GM21717 (cell line): Measurements from ENCODE around the gene SLC49A3.
"Not testable (repeated sequence)": the region's sequence is repeated elsewhere in the genome, so short reads cannot be mapped to it uniquely, and the experiment has no call there.

Source experiments
- ATAC-seq: cut with Tn5 transposase; IDR thresholded peaks from one replicate; pipeline ENCODE4 v1.9.1; 2021; ENCODE audit warnings: mild to moderate bottlenecking, moderate library complexity; ENCODE audit not compliant: unreplicated experiment

SLC49A3 gene

GRCh38 chr4:655464-656151 is 33.3 kb downstream of the SLC49A3 start:
- no peak for ATAC-seq

GRCh38 chr4:654871-655463 is 34.0 kb downstream of the SLC49A3 start:
- ATAC-seq, result no peak

DNA sequence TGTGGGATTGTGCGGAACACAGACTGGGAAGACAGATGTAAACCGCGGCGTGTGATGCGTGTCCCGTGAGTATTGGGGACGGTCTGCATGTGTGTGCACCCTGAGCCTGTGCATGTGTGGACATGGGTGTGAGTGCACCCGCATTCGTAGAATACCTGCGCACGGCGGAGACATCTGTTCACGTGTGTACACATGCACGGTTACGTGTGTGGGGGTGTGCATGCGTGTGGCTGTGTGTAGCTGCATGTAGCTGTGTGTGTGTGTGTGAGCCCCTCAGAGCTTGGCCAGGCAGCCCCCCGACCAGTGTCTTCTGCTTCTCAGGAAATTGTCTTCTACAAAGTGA is 34.5 kb downstream of the SLC49A3 start:
- ATAC-seq, result no peak

DNA sequence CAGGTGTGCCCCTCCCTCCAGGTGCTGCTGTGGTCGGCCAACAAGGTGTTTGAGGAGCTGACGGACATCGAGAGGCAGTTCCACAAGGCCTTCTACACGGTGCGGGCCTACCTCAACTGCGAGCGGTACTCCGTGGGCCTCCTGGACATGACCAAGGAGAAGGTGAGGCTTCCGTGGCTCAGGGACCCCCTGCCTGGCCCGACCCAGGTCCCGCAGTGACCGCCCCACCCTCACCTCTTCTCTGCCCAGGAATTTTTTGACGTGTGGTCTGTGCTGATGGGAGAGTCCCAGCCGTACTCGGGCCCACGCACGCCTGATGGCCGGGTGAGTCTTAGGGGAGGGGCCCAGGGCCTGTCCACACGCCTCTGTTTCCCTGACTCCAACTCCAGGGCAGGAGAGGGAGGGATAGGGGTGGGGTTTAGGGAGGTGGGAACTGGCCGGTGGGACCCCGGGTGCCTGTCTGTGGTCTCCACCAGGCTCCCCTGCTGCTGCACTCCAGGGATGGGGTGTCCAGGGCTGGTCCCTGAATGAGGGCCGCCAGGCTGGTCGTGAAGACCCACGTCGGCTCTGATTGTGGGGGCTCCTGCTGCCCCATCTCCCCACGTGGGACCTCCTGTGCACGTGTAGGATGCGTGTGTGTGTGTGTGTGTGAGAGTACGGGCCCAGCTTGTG is 35.0 kb downstream of the SLC49A3 start:
- no peak for ATAC-seq

GRCh38 chr4:653080-653821 is 35.7 kb downstream of the SLC49A3 start:
- no peak for ATAC-seq

GRCh38 chr4:651884-652642 is 36.9 kb downstream of the SLC49A3 start:
- ATAC-seq, result no peak

DNA sequence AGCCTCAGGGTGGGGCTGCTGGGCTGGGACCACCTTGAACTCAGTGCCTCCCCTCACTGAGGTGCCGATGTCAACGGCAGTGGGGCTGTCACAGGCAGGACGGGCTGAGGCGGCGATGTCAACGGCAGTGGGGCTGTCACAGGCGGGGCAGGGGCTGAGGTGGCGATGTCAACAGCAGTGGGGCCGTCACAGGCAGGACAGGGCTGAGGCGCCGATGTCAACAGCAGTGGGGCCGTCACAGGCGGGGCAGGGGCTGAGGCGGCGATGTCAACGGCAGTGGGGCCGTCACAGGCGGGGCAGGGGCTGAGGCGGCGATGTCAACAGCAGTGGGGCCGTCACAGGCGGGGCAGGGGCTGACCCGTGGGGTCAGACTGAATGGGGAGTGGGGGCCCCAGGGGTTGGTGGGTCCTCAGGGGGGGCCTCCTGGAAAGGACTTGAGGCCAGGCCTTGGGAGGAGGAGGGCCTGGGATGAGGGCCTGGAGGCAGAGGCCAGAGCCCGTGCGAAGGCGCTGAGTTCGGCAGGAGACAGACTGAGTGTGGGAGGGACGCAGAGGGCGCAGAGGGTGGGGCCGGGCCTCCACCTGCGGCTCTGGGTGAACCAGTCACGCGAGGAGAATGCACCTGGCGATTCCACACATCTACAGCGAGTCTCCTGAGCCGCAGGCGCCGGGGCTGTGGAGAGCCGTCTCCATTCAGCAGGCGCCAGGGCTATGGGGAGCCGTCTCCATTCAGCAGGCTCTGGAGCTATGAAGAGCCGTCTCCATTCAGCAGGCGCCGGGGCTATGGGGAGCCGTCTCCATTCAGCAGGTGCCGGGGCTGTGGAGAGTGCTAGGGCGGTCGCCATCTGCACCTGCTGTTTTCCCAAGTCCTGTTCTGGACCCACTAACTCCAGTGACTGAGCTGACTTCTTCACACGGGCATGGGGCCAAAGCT is 37.7 kb downstream of the SLC49A3 start:
- ATAC-seq, result no peak

- no peak for ATAC-seq
Observed at GRCh38 chr4:650461-650860, 38.5 kb downstream of the SLC49A3 start.

DNA sequence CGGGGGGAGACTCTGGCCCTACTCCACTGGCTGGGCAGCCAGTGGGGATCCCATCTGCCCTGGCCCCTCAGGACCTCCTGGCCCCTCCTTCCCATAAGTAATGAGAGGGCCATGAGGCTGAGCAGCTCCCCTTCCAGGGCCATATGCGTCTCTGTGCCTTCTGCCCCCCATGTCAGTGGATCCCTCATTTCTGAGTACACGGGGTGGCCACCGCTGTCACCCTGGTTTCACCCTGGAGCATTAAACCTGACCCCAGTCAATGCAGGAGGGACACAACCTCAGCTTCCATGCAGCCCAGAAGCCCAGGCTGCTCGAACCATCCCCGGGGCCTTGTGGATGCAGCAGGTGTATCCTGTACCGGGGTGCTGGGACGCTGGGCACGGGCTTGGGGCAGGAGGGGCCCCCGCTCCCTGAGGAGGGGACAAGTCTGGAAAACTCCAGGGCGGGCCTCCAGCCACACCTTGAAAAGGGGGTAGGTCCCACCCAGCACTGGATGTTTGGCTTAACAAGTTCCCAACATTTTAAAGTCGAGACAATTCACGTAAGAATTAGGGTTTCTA is 39.1 kb downstream of the SLC49A3 start:
- ATAC-seq, result no peak

- no peak for ATAC-seq
Observed at GRCh38 chr4:649293-649625, 39.7 kb downstream of the SLC49A3 start.

DNA sequence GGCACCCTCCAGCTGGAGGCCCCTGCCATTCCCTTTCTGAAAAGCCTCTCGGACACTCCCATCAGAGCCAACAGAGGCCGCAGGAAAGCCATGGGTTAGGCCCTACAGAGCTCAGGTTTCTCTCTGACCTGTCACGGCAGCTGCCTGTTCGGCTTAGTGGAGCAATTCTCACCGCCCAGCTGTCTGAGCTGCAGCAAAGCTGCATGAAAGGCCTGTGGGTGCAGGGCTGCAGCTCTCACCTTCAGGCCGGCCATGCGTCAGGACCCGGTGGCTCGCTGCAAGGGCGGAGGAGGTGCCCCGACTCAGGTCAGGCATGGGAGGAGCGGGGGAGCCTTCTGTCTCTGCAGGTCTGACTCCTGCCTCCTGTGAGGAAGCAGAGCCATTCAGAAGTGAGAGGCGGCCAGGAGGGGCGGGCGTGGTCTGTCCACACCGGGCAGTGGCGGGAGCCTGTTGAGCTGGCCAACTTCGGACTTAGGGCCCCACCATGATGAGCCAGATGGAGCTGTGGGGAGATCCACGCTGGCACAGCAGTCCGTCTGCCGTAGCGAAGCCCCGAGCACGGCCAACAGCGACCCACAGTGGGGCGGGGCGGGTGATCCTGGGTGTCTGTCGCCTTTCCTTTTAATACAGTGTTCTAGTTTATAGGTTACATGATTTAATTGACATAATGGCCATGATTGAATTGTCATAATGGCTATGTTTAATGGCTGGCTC is 40.2 kb downstream of the SLC49A3 start:
- no peak for ATAC-seq

- ATAC-seq, result no peak
Observed at GRCh38 chr4:647481-647880, 41.5 kb downstream of the SLC49A3 start.

GRCh38 chr4:646460-646859 is 42.5 kb downstream of the SLC49A3 start:
- ATAC-seq, result no peak

- not testable (repeated sequence) for ATAC-seq
Observed at GRCh38 chr4:642366-642765, 46.6 kb downstream of the SLC49A3 start.

DNA sequence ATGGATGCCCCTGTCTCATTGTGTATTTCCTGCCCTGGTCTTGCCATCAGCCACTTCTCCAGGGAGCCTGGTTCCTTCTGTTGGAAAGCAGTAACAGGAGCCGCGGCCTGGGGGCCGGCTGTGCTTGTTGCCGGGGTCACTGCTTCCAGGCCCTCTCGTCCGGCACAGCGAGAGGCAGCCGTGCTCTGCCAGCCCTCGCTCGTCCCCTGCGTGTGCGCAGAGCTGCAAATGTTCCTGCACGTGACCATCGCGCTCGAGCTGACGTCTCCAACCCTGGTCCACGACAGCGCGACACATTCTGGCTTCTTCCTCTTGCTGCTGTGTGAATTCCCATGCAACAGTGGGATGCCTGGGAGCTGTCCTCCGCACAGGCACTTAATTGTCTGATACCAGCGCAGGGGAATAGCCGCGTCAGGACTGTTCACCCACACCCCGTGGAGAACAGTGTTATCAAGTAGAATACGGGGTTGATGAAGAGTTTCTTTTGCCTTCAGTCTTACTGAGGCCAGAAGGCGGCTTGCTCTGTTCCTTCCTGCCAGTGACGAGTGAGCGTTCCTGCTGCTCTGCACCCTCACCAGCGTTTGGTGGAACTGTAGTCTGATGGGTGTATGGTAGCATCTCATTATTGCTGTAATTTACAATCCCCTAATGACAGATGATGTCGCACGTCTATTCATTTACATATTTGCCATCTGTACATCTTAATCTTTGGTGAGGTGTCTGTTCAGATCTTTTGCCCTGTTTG is 51.2 kb downstream of the SLC49A3 start:
- ATAC-seq, result no peak

DNA sequence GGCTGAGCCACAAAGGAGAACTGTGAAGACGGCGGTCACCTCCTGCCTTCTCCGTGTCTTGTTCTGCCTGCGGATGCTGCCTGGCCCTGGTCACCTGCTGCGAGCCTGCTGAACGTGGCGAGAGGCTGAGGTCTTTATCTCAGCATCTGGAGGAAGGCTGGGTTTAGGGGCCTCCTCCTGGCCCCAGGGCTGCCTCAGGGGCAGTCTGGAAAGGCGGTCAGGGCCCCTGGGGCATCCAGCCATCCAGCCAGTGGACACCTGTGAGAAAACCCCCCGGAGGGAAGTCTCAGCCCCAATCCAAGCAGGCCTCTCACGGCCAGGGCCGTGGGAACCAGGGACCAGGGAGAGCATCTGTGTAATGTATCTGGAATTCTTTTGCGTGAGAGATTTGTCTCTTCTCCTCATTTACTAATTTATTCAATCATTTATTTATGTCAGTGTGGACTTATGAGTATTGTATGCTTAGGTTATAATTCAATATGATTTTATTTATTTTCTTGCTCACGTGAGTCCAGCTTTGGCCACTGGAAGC is 52.3 kb downstream of the SLC49A3 start:
- no peak for ATAC-seq

DNA sequence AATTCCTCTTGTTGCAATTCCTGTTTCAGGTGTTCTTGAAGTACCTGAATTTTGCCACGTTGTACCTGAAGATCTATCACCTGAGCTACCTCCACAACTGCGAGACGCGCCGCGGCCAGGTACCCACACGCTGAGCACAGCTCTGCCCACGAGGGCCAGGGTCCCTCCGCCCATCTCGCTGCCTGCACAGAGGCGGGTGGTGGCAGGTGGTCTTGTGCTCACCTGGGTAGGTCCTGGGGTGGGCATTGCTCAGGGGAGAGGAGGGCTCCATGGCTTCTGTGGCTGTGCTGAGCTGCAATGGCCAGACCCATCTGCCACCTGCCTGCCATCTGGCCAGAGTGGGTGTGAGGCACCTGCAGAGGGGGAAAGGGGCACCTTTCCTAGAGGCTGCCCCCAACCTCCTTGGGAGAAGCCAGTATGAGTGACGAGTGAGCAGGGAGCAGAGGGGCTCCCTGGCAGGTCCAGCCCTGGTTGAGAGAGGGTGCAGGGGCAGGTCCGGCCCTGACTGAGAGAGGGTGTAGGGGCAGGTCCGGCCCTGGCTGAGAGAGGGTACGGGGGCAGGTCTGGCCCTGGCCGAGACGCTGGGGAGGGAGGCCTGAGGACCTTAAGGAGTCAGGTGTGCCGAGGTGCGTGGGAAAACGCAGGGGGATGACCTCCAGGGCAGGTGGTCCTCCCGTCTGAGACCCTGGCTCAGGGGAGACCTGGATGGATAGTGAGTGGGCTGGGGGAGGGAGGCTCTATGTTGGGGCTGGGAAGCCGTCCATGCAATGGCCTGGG is 52.9 kb downstream of the SLC49A3 start:
- ATAC-seq, result no peak
